ENCODE data around the gene TRNAU1AP. TPM values are rescaled to one million over a fixed set of nuclear protein-coding genes. Genes with fewer than 3 reads are reported as not detected.
A peak's percentile ranks its signal among the peaks of the same experiment; 100 is the strongest.
"Not testable (repeated sequence)": the region's sequence is repeated elsewhere in the genome, so short reads cannot be mapped to it uniquely, and the experiment has no call there.

Gene TRNAU1AP
- total RNA-seq, 1 donor from 2014 or later, result 28.2 TPM

GRCh38 chr1:28577738-28578536, 25.1 kb downstream of the TRNAU1AP start:
- DNase-seq, result no peak

- DNase-seq, result no peak
These were observed 25.9 kb downstream of the TRNAU1AP start for GRCh38 chr1:28578696-28579218.

- DNase-seq, result no peak
These were observed 26.5 kb downstream of the TRNAU1AP start for GRCh38 chr1:28579401-28579800.

GRCh38 chr1:28580722-28581530, 28.0 kb downstream of the TRNAU1AP start:
- peak; percentile 61 for DNase-seq

- DNase-seq, result peak; percentile 97
These were observed 28.8 kb downstream of the TRNAU1AP start for GRCh38 chr1:28581531-28582247.

- peak; percentile 45 for DNase-seq
These were observed 29.3 kb downstream of the TRNAU1AP start for GRCh38 chr1:28582248-28582615.

- DNase-seq, result not testable (repeated sequence)
These were observed 33.9 kb downstream of the TRNAU1AP start for GRCh38 chr1:28586585-28587391.

- DNase-seq, result no peak
These were observed 38.9 kb downstream of the TRNAU1AP start, which contains the start of gene RAB42 for GRCh38 chr1:28591708-28592320. Gene RAB42, plus strand, starts transcription at chr1:28592265. Its CDS starts 247 bp downstream, at chr1:28592512.

GRCh38 chr1:28592321-28593071, 39.6 kb downstream of the TRNAU1AP start:
- no peak for DNase-seq

- not testable (repeated sequence) for DNase-seq
These were observed 41.1 kb downstream of the TRNAU1AP start for GRCh38 chr1:28593988-28594356.

GRCh38 chr1:28594686-28595411, 42.0 kb downstream of the TRNAU1AP start:
- DNase-seq, result peak; percentile 63

- no peak for DNase-seq
These were observed 42.7 kb downstream of the TRNAU1AP start for GRCh38 chr1:28595412-28596191.

- DNase-seq, result not testable (repeated sequence)
These were observed 43.4 kb downstream of the TRNAU1AP start for GRCh38 chr1:28596276-28596675.

GRCh38 chr1:28601696-28602095, 48.8 kb downstream of the TRNAU1AP start:
- DNase-seq, result peak; percentile 63

- DNase-seq, result peak; percentile 88
These were observed 49.9 kb downstream of the TRNAU1AP start for GRCh38 chr1:28602536-28603439.

- DNase-seq, result no peak
These were observed 51.5 kb downstream of the TRNAU1AP start for GRCh38 chr1:28604411-28604810.

GRCh38 chr1:28604962-28605361, 52.1 kb downstream of the TRNAU1AP start:
- no peak for DNase-seq

- no peak for DNase-seq
These were observed 53.9 kb downstream of the TRNAU1AP start for GRCh38 chr1:28606771-28607170.

All from dermis blood vessel endothelial cell (primary cell).